OCI-LY7 (cell line): ENCODE measurements around the gene OPRM1. TPM values are rescaled to one million over a fixed set of nuclear protein-coding genes. Genes with fewer than 3 reads are reported as not detected.

ENCODE experiments used
- BruUV-seq: library from RNA; stranded (reverse); fragments of 400-500 nt; replicated peaks from 2 replicates; lab custom pipeline; 2021; lab: Mats Ljungman, UMichigan
- CTCF ChIA-PET: fragments of 300-600 bp; sonication (Branson Sonifier 250); formaldehyde crosslinking; loops from one replicate; lab custom pipeline; 2022; ENCODE audit warnings: antibody characterized with exemption; ENCODE audit not compliant: unreplicated experiment; lab: Charles Lee
- POLR2A ChIA-PET: fragments of 300-600 bp; sonication (Branson Sonifier 250); formaldehyde crosslinking; loops from one replicate; lab custom pipeline; 2022; ENCODE audit warnings: antibody characterized with exemption; lab: Charles Lee
- DNase-seq: peaks from one replicate; pipeline ENCODE4 v3.0.0-alpha.2; 2015; ENCODE audit warnings: low spot score
- H2AFZ ChIP-seq: fragments of 200-600 bp; sonication (generic), shearing (Covaris generic); 2 replicates; pipeline ENCODE4 v1.6.1; 2014; ENCODE audit warnings: mild to moderate bottlenecking, antibody characterized with exemption, low read length, moderate library complexity
- H3K27ac ChIP-seq: fragments of 200-600 bp; sonication (generic); 2 replicates; pipeline ENCODE4 v1.5.1; 2014; ENCODE audit warnings: mixed run types, low read depth, mild to moderate bottlenecking, moderate library complexity, low read length, inconsistent platforms; ENCODE audit not compliant: poor library complexity, severe bottlenecking
- H3K36me3 ChIP-seq: fragments of 200-600 bp; sonication (generic); 2 replicates; pipeline ENCODE4 v1.6.1; 2014; ENCODE audit warnings: mild to moderate bottlenecking, antibody characterized with exemption, low read length, moderate library complexity, mixed read lengths; ENCODE audit not compliant: insufficient read depth
- H3K4me1 ChIP-seq: fragments of 200-600 bp; sonication (generic); 2 replicates; pipeline ENCODE4 v1.5.1; 2014; ENCODE audit warnings: mild to moderate bottlenecking, low read length; ENCODE audit not compliant: insufficient read depth, poor library complexity, severe bottlenecking
- H3K4me2 ChIP-seq: fragments of 200-600 bp; sonication (generic); 2 replicates; pipeline ENCODE4 v1.6.1; 2014; ENCODE audit warnings: mild to moderate bottlenecking, low read length
- H3K4me3 ChIP-seq: fragments of 200-600 bp; sonication (generic); 2 replicates; pipeline ENCODE4 v1.5.1; 2014; ENCODE audit warnings: mild to moderate bottlenecking, low read depth, low read length; ENCODE audit not compliant: poor library complexity, severe bottlenecking
- H3K79me2 ChIP-seq: fragments of 200-600 bp; sonication (generic); 2 replicates; pipeline ENCODE4 v1.6.1; 2016; ENCODE audit warnings: low read depth, mild to moderate bottlenecking, low read length, moderate library complexity, mixed read lengths; ENCODE audit not compliant: insufficient read depth
- H3K9me2 ChIP-seq: fragments of 200-600 bp; sonication (generic); 2 replicates; pipeline ENCODE4 v1.6.1; 2016; ENCODE audit warnings: mild to moderate bottlenecking, low read length, mixed read lengths; ENCODE audit not compliant: insufficient read depth
- H3K9me3 ChIP-seq: fragments of 200-600 bp; sonication (generic); 2 replicates; pipeline ENCODE4 v1.6.1; 2014; ENCODE audit warnings: mild to moderate bottlenecking, mixed run types, low read length, mixed read lengths
- H4K20me1 ChIP-seq: fragments of 200-600 bp; sonication (generic); 2 replicates; pipeline ENCODE4 v1.6.1; 2014; ENCODE audit warnings: mild to moderate bottlenecking, antibody characterized with exemption, low read length, moderate library complexity, mixed read lengths; ENCODE audit not compliant: insufficient read depth
- EZH2phosphoT487 ChIP-seq: fragments of 200-600 bp; sonication (generic); IDR thresholded peaks from 2 replicates; pipeline ENCODE4 v1.6.1; 2018; ENCODE audit warnings: low read depth, borderline replicate concordance, mild to moderate bottlenecking, mixed run types, antibody characterized with exemption, low read length, moderate library complexity, mixed read lengths
- intact Hi-C: fragments of 100-400 bp; cut with micrococcal nuclease; formaldehyde crosslinking; loops from one replicate; pipeline ENCODE4 v1.10.0; 2022; ENCODE audit not compliant: unreplicated experiment
- total RNA-seq, 2 experiments: library from RNA; depleted of rRNA in 1 of 2; stranded (reverse); fragments of >200 nt in 1 of 2; shearing (Covaris generic) in 1 of 2; gene quantifications; 2 replicates each; pipeline ENCODE4 v1.2.3, GENCODE V29; 2014 to 2022
- TF ChIP-seq, protein P1 (sequence below): fragments of 200-600 bp; sonication (generic); conservative IDR thresholded peaks from 2 replicates; pipeline ENCODE4 v1.5.1; 2014; ENCODE audit warnings: mild to moderate bottlenecking, antibody characterized with exemption, low read length, moderate library complexity, mixed read lengths

Gene OPRM1
- total RNA-seq, 2 experiments from 2014 or later: not detected

DNA sequence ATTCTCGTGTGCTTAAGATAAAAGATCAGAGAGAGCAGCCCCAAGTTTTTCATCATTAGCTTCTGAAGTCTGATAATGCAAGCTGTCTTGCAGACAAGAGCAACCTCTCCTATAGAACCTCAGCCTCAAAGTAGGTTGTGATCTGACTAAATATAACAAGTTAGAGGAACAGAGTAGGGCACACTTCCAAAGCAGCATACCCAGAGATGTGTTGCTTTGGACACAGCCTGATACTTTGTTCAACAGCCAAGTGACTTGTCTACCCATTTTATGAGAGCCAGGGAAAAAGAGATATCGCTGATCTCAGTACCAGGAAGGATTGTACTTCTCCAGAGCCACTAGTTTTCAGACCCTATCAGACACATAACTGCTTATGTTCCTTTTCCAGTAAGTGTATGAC, 44.2 kb upstream of the OPRM1 start:
- CTCF ChIA-PET: no interaction called here
- no peak overlapping the region for H3K4me3 ChIP-seq
- H3K9me2 ChIP-seq: no peaks in the 10 kb centered on the region
- no peaks in the 10 kb centered on the region for H3K4me1 ChIP-seq
- H3K4me2 ChIP-seq: no peak overlapping the region
- no peak overlapping the region for H3K27ac ChIP-seq
- H3K9me3 ChIP-seq: no peaks in the 10 kb centered on the region
- no peak overlapping the region for H2AFZ ChIP-seq
- DNase-seq: no peak
- no peaks in the 10 kb centered on the region for H3K36me3 ChIP-seq
- POLR2A ChIA-PET: interaction anchor here (1.0 kb wide), 1 partner anchor 99 kb away, joined by 4 read pairs; no protein-coding TSS in a partner anchor
- TF ChIP-seq, protein P1, sequence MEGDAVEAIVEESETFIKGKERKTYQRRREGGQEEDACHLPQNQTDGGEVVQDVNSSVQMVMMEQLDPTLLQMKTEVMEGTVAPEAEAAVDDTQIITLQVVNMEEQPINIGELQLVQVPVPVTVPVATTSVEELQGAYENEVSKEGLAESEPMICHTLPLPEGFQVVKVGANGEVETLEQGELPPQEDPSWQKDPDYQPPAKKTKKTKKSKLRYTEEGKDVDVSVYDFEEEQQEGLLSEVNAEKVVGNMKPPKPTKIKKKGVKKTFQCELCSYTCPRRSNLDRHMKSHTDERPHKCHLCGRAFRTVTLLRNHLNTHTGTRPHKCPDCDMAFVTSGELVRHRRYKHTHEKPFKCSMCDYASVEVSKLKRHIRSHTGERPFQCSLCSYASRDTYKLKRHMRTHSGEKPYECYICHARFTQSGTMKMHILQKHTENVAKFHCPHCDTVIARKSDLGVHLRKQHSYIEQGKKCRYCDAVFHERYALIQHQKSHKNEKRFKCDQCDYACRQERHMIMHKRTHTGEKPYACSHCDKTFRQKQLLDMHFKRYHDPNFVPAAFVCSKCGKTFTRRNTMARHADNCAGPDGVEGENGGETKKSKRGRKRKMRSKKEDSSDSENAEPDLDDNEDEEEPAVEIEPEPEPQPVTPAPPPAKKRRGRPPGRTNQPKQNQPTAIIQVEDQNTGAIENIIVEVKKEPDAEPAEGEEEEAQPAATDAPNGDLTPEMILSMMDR: no peak
- no peak for TF ChIP-seq EZH2phosphoT487
- no peaks in the 10 kb centered on the region for H3K79me2 ChIP-seq
- H4K20me1 ChIP-seq: no peaks in the 10 kb centered on the region
- intact Hi-C loops: no loop called here
- no TSS peak for BruUV-seq

DNA sequence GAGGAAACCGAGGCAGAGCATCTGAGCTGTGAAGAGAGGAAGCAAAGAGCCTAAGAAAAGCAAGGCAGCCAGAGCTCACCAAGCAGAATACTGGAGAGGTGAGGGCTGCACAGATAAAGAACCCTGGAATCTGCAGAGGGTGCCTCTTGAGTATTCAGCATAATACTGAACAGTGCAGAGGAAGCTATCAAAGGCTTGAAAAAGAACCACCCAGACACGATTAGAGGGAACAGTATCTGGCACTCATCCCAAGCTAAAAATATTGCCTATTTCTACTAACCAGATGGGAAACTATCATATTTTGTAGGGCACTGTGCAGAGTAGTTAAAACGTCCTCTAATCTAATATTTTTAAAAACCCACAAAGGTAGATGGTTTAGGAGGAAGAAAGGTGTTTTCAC, 41.8 kb upstream of the OPRM1 start:
- no peak overlapping the region for H3K27ac ChIP-seq
- H3K9me2 ChIP-seq: no peaks in the 10 kb centered on the region
- no peaks in the 10 kb centered on the region for H3K79me2 ChIP-seq
- no peak overlapping the region for H3K4me3 ChIP-seq
- H3K36me3 ChIP-seq: no peaks in the 10 kb centered on the region
- H4K20me1 ChIP-seq: no peaks in the 10 kb centered on the region
- ChIA-PET CTCF (no interaction called here), POLR2A (no interaction called here)
- no peak for DNase-seq
- TF ChIP-seq, protein P1: no peak
- no peak for TF ChIP-seq EZH2phosphoT487
- no TSS peak for BruUV-seq
- H3K4me1 ChIP-seq: no peaks in the 10 kb centered on the region
- no peaks in the 10 kb centered on the region for H3K9me3 ChIP-seq
- intact Hi-C loops: no loop called here
- H2AFZ ChIP-seq: no peak overlapping the region
- H3K4me2 ChIP-seq: no peak overlapping the region

DNA sequence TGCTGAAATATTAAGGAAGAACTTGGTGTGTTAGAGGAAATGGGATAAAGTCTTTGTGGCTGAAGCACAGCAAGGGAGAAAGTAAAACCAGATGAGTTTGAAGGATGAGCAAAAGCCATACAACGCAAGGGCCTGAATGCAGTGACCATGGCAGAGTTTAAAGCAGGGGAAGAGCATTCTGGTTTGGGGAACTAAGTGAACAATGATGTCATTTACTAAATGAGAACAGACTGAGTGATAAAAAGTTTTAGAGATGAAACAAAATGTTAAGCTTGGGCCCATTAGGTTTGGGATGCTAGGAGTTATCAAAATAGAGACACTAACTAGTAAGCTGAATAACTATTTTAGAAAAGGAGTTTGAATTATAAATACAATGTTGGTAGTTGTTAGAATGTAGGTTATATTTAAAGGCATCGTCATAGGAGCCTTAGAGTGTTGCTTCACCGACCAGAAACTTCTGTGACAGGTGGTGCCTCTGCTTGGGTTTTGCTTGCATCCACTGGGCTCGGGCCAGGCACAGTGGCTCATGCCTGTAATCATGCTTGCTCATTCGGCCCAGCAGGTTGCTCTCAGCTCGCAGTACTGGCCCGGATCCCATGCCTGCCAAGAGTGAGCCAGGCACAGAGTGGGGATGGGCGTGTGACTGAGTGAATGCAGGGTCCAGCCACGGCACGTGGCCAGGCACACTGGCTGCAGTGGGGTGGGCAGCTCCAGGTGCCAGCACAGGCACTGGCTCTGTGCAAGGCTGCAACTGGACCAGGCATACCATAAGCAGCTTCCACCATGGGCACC, 37.4 kb upstream of the OPRM1 start:
- Histone ChIP-seq H3K79me2 (no peaks in the 10 kb centered on the region), H3K9me3 (no peaks in the 10 kb centered on the region), H2AFZ (no peak overlapping the region), H3K9me2 (no peaks in the 10 kb centered on the region), H3K27ac (no peak overlapping the region), H3K4me3 (no peak overlapping the region), H3K36me3 (no peaks in the 10 kb centered on the region), H3K4me2 (no peak overlapping the region), H3K4me1 (no peaks in the 10 kb centered on the region), H4K20me1 (no peaks in the 10 kb centered on the region)
- no peak for DNase-seq
- no TSS peak for BruUV-seq
- ChIA-PET CTCF (no interaction called here), POLR2A (no interaction called here)
- intact Hi-C loops: no loop called here
- no peak for TF ChIP-seq EZH2phosphoT487
- TF ChIP-seq, protein P1: no peak
